ENCODE measurements around the gene LRRC57.

Gene LRRC57

GRCh38 chr15:42508263-42508690 is 40.3 kb downstream of the LRRC57 start:
- Histone ChIP-seq H3K4me2 (no peak overlapping the region), H3K4me3 (no peak overlapping the region), H3K27me3 (no peaks in the 10 kb centered on the region), H3K36me3 (peaks cover 33% of the 10 kb centered on the region), H3K9ac (no peak overlapping the region), H3K27ac (no peak overlapping the region), H4K20me1 (peaks cover 29% of the 10 kb centered on the region; the same call in 1 of the 2 replicates), H3K4me1 (no peaks in the 10 kb centered on the region), H3K9me3 (no peaks in the 10 kb centered on the region)
- TF ChIP-seq Cebpa-rat (IDR thresholded peaks at IDR 0.05) = no peak

- Histone ChIP-seq H3K4me3 (no peak overlapping the region), H3K36me3 (peaks cover 29% of the 10 kb centered on the region), H3K9ac (no peak overlapping the region), H3K27me3 (no peaks in the 10 kb centered on the region), H3K9me3 (no peaks in the 10 kb centered on the region), H3K4me2 (no peak overlapping the region), H4K20me1 (peaks cover 29% of the 10 kb centered on the region; the same call in 1 of the 2 replicates), H3K4me1 (no peaks in the 10 kb centered on the region), H3K27ac (no peak overlapping the region)
- no peak for TF ChIP-seq Cebpa-rat (IDR thresholded peaks at IDR 0.05)
Measured at GRCh38 chr15:42507514-42507913, 41.1 kb downstream of the LRRC57 start.

- Histone ChIP-seq H4K20me1 (peaks cover 33% of the 10 kb centered on the region; the same call in 1 of the 2 replicates), H3K4me3 (no peak overlapping the region), H3K36me3 (peaks cover 15% of the 10 kb centered on the region; the same call in 1 of the 2 replicates), H3K4me1 (peaks cover 10% of the 10 kb centered on the region), H3K9ac (no peak overlapping the region), H3K4me2 (no peak overlapping the region), H3K27me3 (no peaks in the 10 kb centered on the region), H3K9me3 (no peaks in the 10 kb centered on the region), H3K27ac (no peak overlapping the region)
- no peak for TF ChIP-seq Cebpa-rat (IDR thresholded peaks at IDR 0.05)
Measured at GRCh38 chr15:42504631-42505030, 44.0 kb downstream of the LRRC57 start.

GRCh38 chr15:42503825-42504224 is 44.8 kb downstream of the LRRC57 start:
- H3K9ac ChIP-seq = no peak overlapping the region
- no peak overlapping the region for H3K4me2 ChIP-seq
- H3K27ac ChIP-seq = no peak overlapping the region
- no peaks in the 10 kb centered on the region for H3K9me3 ChIP-seq
- no peak overlapping the region for H3K4me3 ChIP-seq
- peaks cover 17% of the 10 kb centered on the region for H3K4me1 ChIP-seq
- no peak for TF ChIP-seq Cebpa-rat (IDR thresholded peaks at IDR 0.05)
- peaks cover 35% of the 10 kb centered on the region; the same call in 1 of the 2 replicates for H4K20me1 ChIP-seq
- H3K36me3 ChIP-seq = peaks cover 13% of the 10 kb centered on the region; the same call in 1 of the 2 replicates
- no peaks in the 10 kb centered on the region for H3K27me3 ChIP-seq

- Histone ChIP-seq H3K9ac (no peak overlapping the region), H4K20me1 (peaks cover 34% of the 10 kb centered on the region), H3K36me3 (0 out of 2 replicates have a peak, but pooled peaks cover 9% of the 10 kb centered on the region), H3K4me1 (peaks cover 29% of the 10 kb centered on the region), H3K4me2 (no peak overlapping the region), H3K27me3 (no peaks in the 10 kb centered on the region), H3K27ac (no peak overlapping the region), H3K4me3 (no peak overlapping the region), H3K9me3 (no peaks in the 10 kb centered on the region)
- no peak for TF ChIP-seq Cebpa-rat (IDR thresholded peaks at IDR 0.05)
Measured at GRCh38 chr15:42502477-42502876, 46.1 kb downstream of the LRRC57 start.

- TF ChIP-seq Cebpa-rat (IDR thresholded peaks at IDR 0.05) = no peak
- H3K36me3 ChIP-seq = 0 out of 2 replicates have a peak, but pooled peaks cover 5% of the 10 kb centered on the region
- 0 out of 2 replicates have a peak overlapping the region, but pooled peaks have one; percentile 24 for H3K9ac ChIP-seq
- H3K27ac ChIP-seq = no peak overlapping the region
- H3K4me1 ChIP-seq = peaks cover 47% of the 10 kb centered on the region
- H3K4me3 ChIP-seq = no peak overlapping the region
- no peaks in the 10 kb centered on the region for H3K27me3 ChIP-seq
- H3K9me3 ChIP-seq = no peaks in the 10 kb centered on the region
- peaks cover 25% of the 10 kb centered on the region; the same call in 1 of the 2 replicates for H4K20me1 ChIP-seq
- peak overlapping the region; percentile 9; the same call in 1 of the 2 replicates for H3K4me2 ChIP-seq
Measured at GRCh38 chr15:42499858-42500609, 48.6 kb downstream of the LRRC57 start.

- peaks cover 21% of the 10 kb centered on the region; the same call in 1 of the 2 replicates for H4K20me1 ChIP-seq
- H3K27me3 ChIP-seq = no peaks in the 10 kb centered on the region
- no peak overlapping the region for H3K9ac ChIP-seq
- no peak overlapping the region for H3K27ac ChIP-seq
- no peaks in the 10 kb centered on the region for H3K9me3 ChIP-seq
- peak overlapping the region; percentile 11; the same call in 1 of the 2 replicates for H3K4me2 ChIP-seq
- no peak overlapping the region for H3K4me3 ChIP-seq
- no peak for TF ChIP-seq Cebpa-rat (IDR thresholded peaks at IDR 0.05)
- 0 out of 2 replicates have a peak, but pooled peaks cover 2% of the 10 kb centered on the region for H3K36me3 ChIP-seq
- H3K4me1 ChIP-seq = peaks cover 63% of the 10 kb centered on the region
Measured at GRCh38 chr15:42498212-42499068, 50.2 kb downstream of the LRRC57 start.

GRCh38 chr15:42495361-42496212 is 53.0 kb downstream of the LRRC57 start, which contains the start of gene SNAP23:
Gene SNAP23, plus strand, starts transcription at chr15:42495634. Its CDS starts 16,213 bp downstream, at chr15:42511847.
- Histone ChIP-seq H3K27me3 (no peaks in the 10 kb centered on the region), H3K36me3 (no peaks in the 10 kb centered on the region), H3K4me3 (peak within 1 kb of the TSS; percentile 83), H3K27ac (peak within 1 kb of the TSS; percentile 67), H3K4me1 (peaks cover 76% of the 10 kb centered on the region), H3K4me2 (peak within 1 kb of the TSS; percentile 88), H3K9ac (peak within 1 kb of the TSS; percentile 84), H4K20me1 (peaks cover 21% of the 10 kb centered on the region; the same call in 1 of the 2 replicates), H3K9me3 (no peaks in the 10 kb centered on the region)
- TF ChIP-seq Cebpa-rat (IDR thresholded peaks at IDR 0.05) = no peak

GRCh38 chr15:42494998-42495360 is 53.6 kb downstream of the LRRC57 start:
- Histone ChIP-seq H3K27me3 (no peaks in the 10 kb centered on the region), H3K4me3 (peak overlapping the region; percentile 83), H3K9ac (peak overlapping the region; percentile 84), H4K20me1 (peaks cover 20% of the 10 kb centered on the region; the same call in 1 of the 2 replicates), H3K9me3 (no peaks in the 10 kb centered on the region), H3K4me2 (peak overlapping the region; percentile 88), H3K36me3 (no peaks in the 10 kb centered on the region), H3K4me1 (peaks cover 73% of the 10 kb centered on the region), H3K27ac (peak overlapping the region; percentile 14; the same call in 1 of the 2 replicates)
- no peak for TF ChIP-seq Cebpa-rat (IDR thresholded peaks at IDR 0.05)
